Large intestine (tissue), 3 donors: Measurements from ENCODE around the gene CELSR1. TPM values are rescaled to one million over a fixed set of nuclear protein-coding genes. Genes with fewer than 3 reads are reported as not detected.

ENCODE experiments used
- DNase-seq, 2 donors: peaks; one replicate each; pipeline versions ENCODE4 v3.0.0 to v3.0.0-alpha.2; 2013
- H3K27ac ChIP-seq: one replicate; pipeline ENCODE4 v1.5.1; 2013; ENCODE audit warnings: low read length
- H3K27me3 ChIP-seq: 2 replicates; pipeline ENCODE4 v1.6.1; 2013; ENCODE audit warnings: low read length; ENCODE audit not compliant: control insufficient read depth, insufficient read depth
- H3K36me3 ChIP-seq: 2 replicates; pipeline ENCODE4 v1.6.1; 2013; ENCODE audit warnings: low read length; ENCODE audit not compliant: control insufficient read depth, insufficient read depth
- H3K4me1 ChIP-seq: one replicate; pipeline ENCODE4 v1.6.1; 2013; ENCODE audit warnings: low read length; ENCODE audit not compliant: control insufficient read depth, insufficient read depth
- H3K4me3 ChIP-seq: one replicate; pipeline ENCODE4 v1.5.1; 2013; ENCODE audit warnings: low read length
- H3K9me3 ChIP-seq: one replicate; pipeline ENCODE4 v1.6.1; 2013; ENCODE audit warnings: mild to moderate bottlenecking, low read depth, low read length, moderate library complexity; ENCODE audit not compliant: control insufficient read depth
- WGBS: methylation state at CpG from one replicate; pipeline ENCODE4 v1.1.5; 2013; ENCODE audit warnings: low lambda C conversion rate; ENCODE audit not compliant: insufficient coverage; 5-methylcytosine and 5-hydroxymethylcytosine counted together
- polyA plus RNA-seq: library from polyadenylated mRNA; unstranded; fragments of 120-200 nt; gene quantifications from one replicate; pipeline ENCODE4 v1.2.1, GENCODE V29; 2013

The CELSR1 gene
- polyA plus RNA-seq, 1 donor: 5.9 TPM

GRCh38 chr22:46574438-46574992 lies 37.1 kb upstream of the CELSR1 start:
- H3K36me3 ChIP-seq: no peaks in the 10 kb centered on the region
- H3K27me3 ChIP-seq: no peaks in the 10 kb centered on the region
- peaks cover 11% of the 10 kb centered on the region for H3K9me3 ChIP-seq
- no CpG with 5 or more reads among the region's 15 CpGs for WGBS
- no peak overlapping the region for H3K27ac ChIP-seq
- H3K4me1 ChIP-seq: peaks cover 39% of the 10 kb centered on the region
- no peak overlapping the region for H3K4me3 ChIP-seq
- DNase-seq: no peak

DNA sequence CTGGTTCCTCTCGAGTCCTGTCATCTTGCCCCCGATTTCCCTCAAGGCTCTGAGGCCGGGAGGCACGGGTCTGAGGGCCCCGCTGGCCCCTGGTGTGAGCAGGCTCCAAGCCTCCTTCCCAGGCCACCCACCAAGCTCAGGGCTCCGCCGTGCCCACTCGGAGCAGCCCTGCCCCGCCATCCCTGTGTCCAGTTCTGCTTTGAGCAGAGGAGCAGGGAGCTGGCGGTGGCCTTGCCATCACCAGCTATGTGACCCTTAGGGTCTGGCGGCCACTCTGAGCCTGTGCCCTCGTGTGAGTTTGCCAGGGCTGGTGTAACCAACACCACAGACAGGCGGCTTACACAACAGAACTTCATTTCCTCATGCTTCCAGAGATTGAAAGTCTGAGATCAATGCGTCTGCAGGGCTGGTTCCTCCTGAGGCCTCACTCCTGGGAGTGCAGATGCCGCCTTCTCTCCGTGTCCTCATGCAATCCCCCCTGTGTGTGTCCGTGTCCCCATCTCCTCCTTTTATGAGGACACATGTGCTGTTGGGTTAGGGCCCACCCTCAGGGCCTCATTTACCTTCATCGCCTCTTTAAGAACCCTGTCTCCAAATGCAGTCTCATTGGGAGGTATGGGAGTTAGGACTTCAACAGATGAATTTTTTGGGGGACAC lies 36.5 kb upstream of the CELSR1 start:
- no peak overlapping the region for H3K4me3 ChIP-seq
- no peak for DNase-seq

GRCh38 chr22:46572911-46573780 lies 35.7 kb upstream of the CELSR1 start:
- no peaks in the 10 kb centered on the region for H3K36me3 ChIP-seq
- H3K4me1 ChIP-seq: peaks cover 26% of the 10 kb centered on the region
- no peak for DNase-seq
- no peaks in the 10 kb centered on the region for H3K27me3 ChIP-seq
- H3K9me3 ChIP-seq: peaks cover 11% of the 10 kb centered on the region
- WGBS: no CpG with 5 or more reads among the region's 19 CpGs
- no peak overlapping the region for H3K27ac ChIP-seq
- no peak overlapping the region for H3K4me3 ChIP-seq

More for the DNA sequence above, 36.5 kb upstream of the CELSR1 start:
- H3K27me3 ChIP-seq: no peaks in the 10 kb centered on the region
- WGBS: no CpG with 5 or more reads among the region's 18 CpGs
- H3K27ac ChIP-seq: no peak overlapping the region
- H3K36me3 ChIP-seq: no peaks in the 10 kb centered on the region
- H3K9me3 ChIP-seq: peaks cover 11% of the 10 kb centered on the region
- peaks cover 33% of the 10 kb centered on the region for H3K4me1 ChIP-seq

DNA sequence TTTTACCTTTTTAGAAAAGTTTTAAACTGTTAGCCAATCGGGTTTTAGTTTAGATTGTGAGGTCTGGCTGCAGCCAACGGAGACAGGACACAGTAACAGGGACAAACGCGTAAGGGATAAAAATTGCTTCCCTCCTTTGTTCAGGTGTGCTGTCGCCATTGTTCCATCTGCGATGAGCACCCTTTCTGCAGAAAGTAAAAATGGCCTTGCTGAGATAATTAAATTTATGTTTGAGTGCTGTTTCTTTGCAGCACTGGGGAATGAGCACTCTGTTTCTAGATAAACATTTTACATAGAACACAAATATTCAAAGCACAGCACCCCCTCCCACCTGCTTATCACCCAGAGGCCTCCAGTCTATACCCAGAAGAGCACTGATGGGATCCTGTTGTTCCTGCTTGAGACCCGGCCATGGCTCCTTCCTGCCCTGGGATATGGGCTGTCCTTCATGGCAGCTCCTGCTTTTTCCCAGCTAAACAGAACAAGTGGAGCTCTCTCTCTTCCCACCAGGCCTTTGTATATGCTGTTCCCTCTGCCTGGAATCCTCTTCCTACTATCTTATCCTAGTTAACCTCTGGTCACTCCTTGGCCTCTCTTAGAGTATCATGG lies 34.3 kb upstream of the CELSR1 start:
- no peak for DNase-seq
- H3K4me3 ChIP-seq: no peak overlapping the region
- H3K9me3 ChIP-seq: peaks cover 11% of the 10 kb centered on the region
- no peaks in the 10 kb centered on the region for H3K36me3 ChIP-seq
- H3K27ac ChIP-seq: no peak overlapping the region
- no CpG with 5 or more reads among the region's 7 CpGs for WGBS
- H3K4me1 ChIP-seq: peaks cover 20% of the 10 kb centered on the region
- H3K27me3 ChIP-seq: no peaks in the 10 kb centered on the region

- H3K4me3 ChIP-seq: no peak overlapping the region
- no peak for DNase-seq
- peaks cover 7% of the 10 kb centered on the region for H3K4me1 ChIP-seq
- no peaks in the 10 kb centered on the region for H3K36me3 ChIP-seq
- no peak overlapping the region for H3K27ac ChIP-seq
- no peaks in the 10 kb centered on the region for H3K27me3 ChIP-seq
- peaks cover 11% of the 10 kb centered on the region for H3K9me3 ChIP-seq
- no CpG with 5 or more reads among the region's 17 CpGs for WGBS
These were observed 32.7 kb upstream of the CELSR1 start for GRCh38 chr22:46569848-46570695.

DNA sequence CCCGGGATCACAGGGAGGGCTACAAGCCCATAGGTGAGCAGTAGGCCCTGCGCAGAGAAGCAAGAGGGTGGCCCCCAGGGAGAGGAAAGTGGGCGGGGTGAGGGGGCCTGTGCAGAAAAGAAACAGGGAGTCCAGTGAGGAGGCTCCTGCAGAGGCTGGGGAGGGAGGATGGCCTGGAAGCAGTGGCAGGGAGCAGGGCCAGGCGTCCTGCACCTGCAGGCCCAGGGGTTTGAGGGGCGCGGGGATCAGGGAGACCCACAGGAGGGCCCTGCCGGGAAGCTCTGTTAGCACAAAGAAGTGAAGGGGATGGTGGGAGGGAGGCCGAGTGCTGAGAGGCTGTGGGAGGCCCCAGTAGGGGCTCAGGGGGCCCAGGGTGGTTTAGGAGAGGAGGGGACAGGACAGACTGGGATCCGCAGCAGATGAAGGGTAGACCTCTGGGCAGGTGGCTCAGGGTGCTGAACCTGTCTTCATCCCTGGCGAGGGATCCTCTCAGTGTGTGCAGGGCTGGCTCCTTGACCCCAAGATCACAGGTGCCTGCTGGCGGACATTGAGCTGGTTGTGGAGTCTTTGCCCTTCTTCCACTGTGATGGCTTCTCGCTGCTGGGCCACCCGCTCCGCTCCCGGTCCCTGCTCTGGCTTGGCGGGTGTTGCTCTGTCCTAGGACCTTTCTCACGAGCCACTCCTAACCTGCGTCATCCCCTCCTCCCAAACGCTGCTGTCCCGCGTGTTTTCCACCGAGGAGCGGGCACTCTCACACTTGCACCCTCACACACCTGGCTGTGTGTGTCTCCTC lies 31.8 kb upstream of the CELSR1 start:
- no peaks in the 10 kb centered on the region for H3K27me3 ChIP-seq
- H3K27ac ChIP-seq: no peak overlapping the region
- H3K9me3 ChIP-seq: peaks cover 11% of the 10 kb centered on the region
- H3K4me3 ChIP-seq: no peak overlapping the region
- H3K36me3 ChIP-seq: no peaks in the 10 kb centered on the region
- 76% methylated on average over 2 of the region's 23 CpGs for WGBS
- no peak for DNase-seq
- peaks cover 3% of the 10 kb centered on the region for H3K4me1 ChIP-seq

- no CpG with 5 or more reads among the region's 7 CpGs for WGBS
- Histone ChIP-seq H3K27me3 (no peaks in the 10 kb centered on the region), H3K36me3 (no peaks in the 10 kb centered on the region), H3K4me1 (peaks cover 13% of the 10 kb centered on the region), H3K27ac (no peak overlapping the region), H3K9me3 (peaks cover 11% of the 10 kb centered on the region), H3K4me3 (no peak overlapping the region)
- DNase-seq: no peak
These were observed 30.8 kb upstream of the CELSR1 start for GRCh38 chr22:46568102-46568809.

- DNase-seq: no peak
- no peak overlapping the region for H3K4me3 ChIP-seq
- no peak overlapping the region for H3K27ac ChIP-seq
- H3K4me1 ChIP-seq: peaks cover 14% of the 10 kb centered on the region
- no CpG with 5 or more reads among the region's 1 CpG for WGBS
- peaks cover 14% of the 10 kb centered on the region for H3K9me3 ChIP-seq
- H3K27me3 ChIP-seq: no peaks in the 10 kb centered on the region
- H3K36me3 ChIP-seq: no peaks in the 10 kb centered on the region
These were observed 30.1 kb upstream of the CELSR1 start for GRCh38 chr22:46567471-46567870.
